Measurements from ENCODE around the gene MEIOC.
A peak's percentile ranks its signal among the peaks of the same experiment; 100 is the strongest.
"Not testable (repeated sequence)": the region's sequence is repeated elsewhere in the genome, so short reads cannot be mapped to it uniquely, and the experiment has no call there.

Gene MEIOC

DNA sequence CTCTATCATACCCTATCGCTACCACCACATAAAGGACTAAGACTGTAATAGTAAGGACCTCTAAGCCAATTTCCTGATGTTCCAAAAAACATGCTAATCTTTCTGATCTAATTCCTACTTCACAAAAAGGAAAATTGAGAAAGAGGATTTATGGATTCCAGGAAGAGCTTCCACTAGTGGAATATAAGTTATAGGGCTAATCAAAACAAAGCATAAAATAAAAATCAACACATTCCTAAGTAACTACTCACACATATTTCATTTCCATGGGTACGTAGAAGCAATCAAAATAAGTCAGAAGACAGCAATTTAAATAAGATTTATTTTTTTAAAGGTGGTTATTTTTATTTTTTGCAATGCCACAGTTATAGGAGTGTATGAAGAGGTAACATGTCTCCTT, 20.9 kb downstream of the MEIOC start:
- Histone ChIP-seq H3K79me2 (ENCODE audit: control insufficient read depth, low read length) (no peaks in the 10 kb centered on the region), H3K27me3 (ENCODE audit: control insufficient read depth, low read length) (no peaks in the 10 kb centered on the region), H3K27ac (ENCODE audit: low read depth, low read length) (no peak overlapping the region), H3K9me3 (ENCODE audit: control insufficient read depth, insufficient read depth, low read length) (no peaks in the 10 kb centered on the region), H3K9me2 (replicated peaks; ENCODE audit: control insufficient read depth, low read length) (no peaks in the 10 kb centered on the region), H3K36me3 (ENCODE audit: control insufficient read depth, low read length) (peaks cover 28% of the 10 kb centered on the region), H3F3A (ENCODE audit: control insufficient read depth, insufficient read depth) (peaks cover 10% of the 10 kb centered on the region; the same call in 1 of the 2 replicates), H3K4me3 (ENCODE audit: low read length) (no peak overlapping the region), H4K20me1 (ENCODE audit: control insufficient read depth, insufficient read depth, low read depth, low read length) (no peaks in the 10 kb centered on the region), H3K4me2 (ENCODE audit: low read length) (no peak overlapping the region), H3K4me1 (ENCODE audit: control insufficient read depth, low read length) (no peaks in the 10 kb centered on the region)
- no peak for TF ChIP-seq EZH2phosphoT487 (IDR thresholded peaks at IDR 0.05; ENCODE audit: borderline replicate concordance, low read length)
- TF ChIP-seq, protein P1, sequence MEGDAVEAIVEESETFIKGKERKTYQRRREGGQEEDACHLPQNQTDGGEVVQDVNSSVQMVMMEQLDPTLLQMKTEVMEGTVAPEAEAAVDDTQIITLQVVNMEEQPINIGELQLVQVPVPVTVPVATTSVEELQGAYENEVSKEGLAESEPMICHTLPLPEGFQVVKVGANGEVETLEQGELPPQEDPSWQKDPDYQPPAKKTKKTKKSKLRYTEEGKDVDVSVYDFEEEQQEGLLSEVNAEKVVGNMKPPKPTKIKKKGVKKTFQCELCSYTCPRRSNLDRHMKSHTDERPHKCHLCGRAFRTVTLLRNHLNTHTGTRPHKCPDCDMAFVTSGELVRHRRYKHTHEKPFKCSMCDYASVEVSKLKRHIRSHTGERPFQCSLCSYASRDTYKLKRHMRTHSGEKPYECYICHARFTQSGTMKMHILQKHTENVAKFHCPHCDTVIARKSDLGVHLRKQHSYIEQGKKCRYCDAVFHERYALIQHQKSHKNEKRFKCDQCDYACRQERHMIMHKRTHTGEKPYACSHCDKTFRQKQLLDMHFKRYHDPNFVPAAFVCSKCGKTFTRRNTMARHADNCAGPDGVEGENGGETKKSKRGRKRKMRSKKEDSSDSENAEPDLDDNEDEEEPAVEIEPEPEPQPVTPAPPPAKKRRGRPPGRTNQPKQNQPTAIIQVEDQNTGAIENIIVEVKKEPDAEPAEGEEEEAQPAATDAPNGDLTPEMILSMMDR (IDR thresholded peaks at IDR 0.05; ENCODE audit: low read depth, low read length, poor library complexity, severe bottlenecking), result no peak

DNA sequence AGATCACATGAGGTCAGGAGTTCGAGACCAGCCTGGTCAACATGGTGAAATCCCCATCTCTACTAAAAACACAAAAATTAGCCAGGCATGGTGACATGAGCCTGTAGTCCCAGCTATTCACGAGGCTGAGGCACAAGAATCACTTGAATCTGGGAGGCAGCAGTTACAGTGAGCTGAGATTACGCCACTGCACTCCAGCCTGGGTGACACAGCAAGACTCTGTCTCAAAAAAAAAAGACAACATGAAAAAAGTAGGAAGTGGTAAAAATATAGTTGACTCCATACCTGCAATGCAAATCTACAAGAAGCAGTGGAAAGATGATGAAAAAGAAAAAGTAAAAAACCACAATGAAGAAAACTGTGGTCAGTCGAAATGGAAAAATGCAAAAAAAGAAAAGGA, 27.0 kb downstream of the MEIOC start:
- not testable (repeated sequence) for H3K4me3 ChIP-seq (ENCODE audit: low read length); H3K4me2 ChIP-seq (ENCODE audit: low read length); H3K27ac ChIP-seq (ENCODE audit: low read depth, low read length); H3K27me3 ChIP-seq (ENCODE audit: control insufficient read depth, low read length); H3K9me3 ChIP-seq (ENCODE audit: control insufficient read depth, insufficient read depth, low read length); H3F3A ChIP-seq (ENCODE audit: control insufficient read depth, insufficient read depth); H3K9me2 ChIP-seq (replicated peaks; ENCODE audit: control insufficient read depth, low read length); H4K20me1 ChIP-seq (ENCODE audit: control insufficient read depth, insufficient read depth, low read depth, low read length)
- Histone ChIP-seq H3K36me3 (ENCODE audit: control insufficient read depth, low read length) (peaks cover 42% of the 10 kb centered on the region), H3K4me1 (ENCODE audit: control insufficient read depth, low read length) (peaks cover 12% of the 10 kb centered on the region), H3K79me2 (ENCODE audit: control insufficient read depth, low read length) (peaks cover 26% of the 10 kb centered on the region)

DNA sequence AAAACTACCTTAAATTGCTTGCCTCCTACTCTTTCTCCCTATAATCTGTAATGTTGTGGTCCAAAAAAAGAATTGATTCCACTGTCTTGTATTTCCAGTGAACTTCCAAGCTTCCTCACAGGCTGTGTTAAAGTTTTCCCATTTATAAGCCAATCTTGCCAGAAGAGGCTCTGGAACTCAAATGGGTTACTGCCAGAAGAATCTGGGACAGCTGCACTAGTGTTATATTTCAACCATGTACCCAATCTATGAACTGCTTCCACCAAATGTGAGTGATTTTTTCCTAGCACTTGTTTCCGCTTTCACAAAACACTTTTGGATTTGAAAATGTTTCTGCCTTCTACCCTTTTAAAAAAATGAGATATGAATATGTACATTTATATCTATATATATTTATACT, 31.5 kb downstream of the MEIOC start:
- Histone ChIP-seq H3F3A (ENCODE audit: control insufficient read depth, insufficient read depth) (peaks cover 2% of the 10 kb centered on the region; the same call in 1 of the 2 replicates), H4K20me1 (ENCODE audit: control insufficient read depth, insufficient read depth, low read depth, low read length) (no peaks in the 10 kb centered on the region), H3K27me3 (ENCODE audit: control insufficient read depth, low read length) (no peaks in the 10 kb centered on the region), H3K4me3 (ENCODE audit: low read length) (no peak overlapping the region), H3K36me3 (ENCODE audit: control insufficient read depth, low read length) (peaks cover 16% of the 10 kb centered on the region), H3K9me3 (ENCODE audit: control insufficient read depth, insufficient read depth, low read length) (no peaks in the 10 kb centered on the region), H3K4me1 (ENCODE audit: control insufficient read depth, low read length) (peaks cover 25% of the 10 kb centered on the region), H3K79me2 (ENCODE audit: control insufficient read depth, low read length) (peaks cover 46% of the 10 kb centered on the region), H3K4me2 (ENCODE audit: low read length) (no peak overlapping the region), H3K27ac (ENCODE audit: low read depth, low read length) (no peak overlapping the region), H3K9me2 (replicated peaks; ENCODE audit: control insufficient read depth, low read length) (no peaks in the 10 kb centered on the region)
- TF ChIP-seq, protein P1 (IDR thresholded peaks at IDR 0.05; ENCODE audit: low read depth, low read length, poor library complexity, severe bottlenecking), result no peak
- TF ChIP-seq EZH2phosphoT487 (IDR thresholded peaks at IDR 0.05; ENCODE audit: borderline replicate concordance, low read length), result no peak

DNA sequence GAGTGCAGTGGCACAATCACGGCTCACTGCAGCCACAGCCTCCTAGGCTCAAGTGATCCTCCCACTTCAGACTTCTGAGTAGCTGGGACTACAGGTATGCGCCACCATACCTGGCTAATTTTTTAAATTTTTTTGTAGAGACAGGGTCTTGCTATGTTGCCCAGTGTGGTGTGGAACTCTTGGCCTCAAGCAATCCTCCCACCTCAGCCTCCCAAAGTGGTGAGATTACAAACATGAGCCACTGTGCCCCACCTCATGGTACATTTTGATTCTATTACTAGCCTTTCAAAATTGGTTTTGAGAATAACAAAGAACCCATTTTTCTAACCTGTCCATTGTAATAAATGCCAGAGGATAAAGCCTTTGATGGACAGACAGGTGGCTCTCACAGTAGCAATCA, 31.9 kb downstream of the MEIOC start:
- Histone ChIP-seq H3K27me3 (ENCODE audit: control insufficient read depth, low read length) (no peaks in the 10 kb centered on the region), H3K9me3 (ENCODE audit: control insufficient read depth, insufficient read depth, low read length) (no peaks in the 10 kb centered on the region), H3K4me1 (ENCODE audit: control insufficient read depth, low read length) (peaks cover 23% of the 10 kb centered on the region), H3K36me3 (ENCODE audit: control insufficient read depth, low read length) (peaks cover 12% of the 10 kb centered on the region), H3K27ac (ENCODE audit: low read depth, low read length) (no peak overlapping the region), H3K4me3 (ENCODE audit: low read length) (peak overlapping the region; percentile 91), H4K20me1 (ENCODE audit: control insufficient read depth, insufficient read depth, low read depth, low read length) (no peaks in the 10 kb centered on the region), H3K79me2 (ENCODE audit: control insufficient read depth, low read length) (peaks cover 46% of the 10 kb centered on the region), H3F3A (ENCODE audit: control insufficient read depth, insufficient read depth) (peaks cover 2% of the 10 kb centered on the region; the same call in 1 of the 2 replicates), H3K4me2 (ENCODE audit: low read length) (peak overlapping the region; percentile 96), H3K9me2 (replicated peaks; ENCODE audit: control insufficient read depth, low read length) (no peaks in the 10 kb centered on the region)
- TF ChIP-seq EZH2phosphoT487 (IDR thresholded peaks at IDR 0.05; ENCODE audit: borderline replicate concordance, low read length), result no peak
- TF ChIP-seq, protein P1 (IDR thresholded peaks at IDR 0.05; ENCODE audit: low read depth, low read length, poor library complexity, severe bottlenecking), result no peak

Measured in DOHH2 (cell line).